BLaER1 (cell line): ENCODE data around the gene FAXDC2.
A peak's percentile ranks its signal among the peaks of the same experiment; 100 is the strongest.

ENCODE experiments used
- H3K27ac ChIP-seq: shearing (Covaris generic); formaldehyde crosslinking; 2 replicates; pipeline ENCODE4 v1.8.1; 2022
- H3K27me3 ChIP-seq: shearing (Covaris generic); formaldehyde crosslinking; 2 replicates; pipeline ENCODE4 v1.8.1; 2022
- H3K36me3 ChIP-seq: shearing (Covaris generic); formaldehyde crosslinking; 2 replicates; pipeline ENCODE4 v1.8.1; 2022
- H3K4me1 ChIP-seq: shearing (Covaris generic); formaldehyde crosslinking; 2 replicates; pipeline ENCODE4 v1.8.1; 2022
- H3K4me2 ChIP-seq: shearing (Covaris generic); formaldehyde crosslinking; 2 replicates; pipeline ENCODE4 v1.8.1; 2022
- H3K4me3 ChIP-seq: shearing (Covaris generic); formaldehyde crosslinking; 2 replicates; pipeline ENCODE4 v1.8.1; 2022
- H3K9ac ChIP-seq: shearing (Covaris generic); formaldehyde crosslinking; 2 replicates; pipeline ENCODE4 v1.8.1; 2022
- H3K9me3 ChIP-seq: shearing (Covaris generic); formaldehyde crosslinking; 2 replicates; pipeline ENCODE4 v1.8.1; 2022
- H4K20me1 ChIP-seq: shearing (Covaris generic); formaldehyde crosslinking; 2 replicates; pipeline ENCODE4 v1.8.1; 2022
- Cebpa-rat ChIP-seq: shearing (Covaris generic); IDR thresholded peaks from 2 replicates; pipeline ENCODE4 v1.8.1; 2022

Gene FAXDC2

GRCh38 chr5:154786414-154786813 is 64.0 kb downstream of the FAXDC2 start:
- Histone ChIP-seq H3K9ac (no peak overlapping the region), H3K27ac (no peak overlapping the region), H3K27me3 (no peaks in the 10 kb centered on the region), H4K20me1 (peaks cover 100% of the 10 kb centered on the region), H3K4me3 (no peak overlapping the region), H3K9me3 (no peaks in the 10 kb centered on the region), H3K36me3 (peaks cover 57% of the 10 kb centered on the region), H3K4me1 (peaks cover 76% of the 10 kb centered on the region), H3K4me2 (peak overlapping the region; percentile 70)
- TF ChIP-seq Cebpa-rat, result no peak

GRCh38 chr5:154784856-154785255 is 65.5 kb downstream of the FAXDC2 start:
- Histone ChIP-seq H3K9me3 (no peaks in the 10 kb centered on the region), H3K9ac (no peak overlapping the region), H3K36me3 (peaks cover 52% of the 10 kb centered on the region), H3K4me3 (no peak overlapping the region), H3K27me3 (no peaks in the 10 kb centered on the region), H3K4me1 (peaks cover 91% of the 10 kb centered on the region), H3K27ac (0 out of 2 replicates have a peak overlapping the region, but pooled peaks have one; percentile 11), H4K20me1 (peaks cover 100% of the 10 kb centered on the region), H3K4me2 (peak overlapping the region; percentile 70)
- no peak for TF ChIP-seq Cebpa-rat

GRCh38 chr5:154783774-154784460 is 66.5 kb downstream of the FAXDC2 start:
- Histone ChIP-seq H3K4me3 (no peak overlapping the region), H3K27me3 (no peaks in the 10 kb centered on the region), H3K4me1 (peaks cover 100% of the 10 kb centered on the region), H3K4me2 (peak overlapping the region; percentile 70), H4K20me1 (peaks cover 100% of the 10 kb centered on the region), H3K9me3 (no peaks in the 10 kb centered on the region), H3K9ac (peak overlapping the region; percentile 51; the same call in 1 of the 2 replicates), H3K27ac (0 out of 2 replicates have a peak overlapping the region, but pooled peaks have one; percentile 11), H3K36me3 (peaks cover 52% of the 10 kb centered on the region)
- no peak for TF ChIP-seq Cebpa-rat

- H3K9me3 ChIP-seq, result no peaks in the 10 kb centered on the region
- H3K4me3 ChIP-seq, result no peak overlapping the region
- no peak for TF ChIP-seq Cebpa-rat
- no peaks in the 10 kb centered on the region for H3K27me3 ChIP-seq
- peaks cover 52% of the 10 kb centered on the region for H3K36me3 ChIP-seq
- peak overlapping the region; percentile 70 for H3K4me2 ChIP-seq
- peaks cover 100% of the 10 kb centered on the region for H4K20me1 ChIP-seq
- H3K9ac ChIP-seq, result 0 out of 2 replicates have a peak overlapping the region, but pooled peaks have one; percentile 2
- H3K4me1 ChIP-seq, result peaks cover 100% of the 10 kb centered on the region
- peak overlapping the region; percentile 45; the same call in 1 of the 2 replicates for H3K27ac ChIP-seq
Observed at GRCh38 chr5:154782812-154783592, 67.4 kb downstream of the FAXDC2 start.

GRCh38 chr5:154782326-154782725 is 68.1 kb downstream of the FAXDC2 start:
- Histone ChIP-seq H3K4me3 (no peak overlapping the region), H3K27ac (peak overlapping the region; percentile 45), H3K36me3 (peaks cover 49% of the 10 kb centered on the region), H3K9ac (no peak overlapping the region), H3K4me2 (peak overlapping the region; percentile 70), H3K27me3 (no peaks in the 10 kb centered on the region), H3K9me3 (no peaks in the 10 kb centered on the region), H4K20me1 (peaks cover 100% of the 10 kb centered on the region), H3K4me1 (peaks cover 100% of the 10 kb centered on the region)
- TF ChIP-seq Cebpa-rat, result no peak

- Histone ChIP-seq H3K4me1 (peaks cover 97% of the 10 kb centered on the region), H3K4me3 (0 out of 2 replicates have a peak overlapping the region, but pooled peaks have one; percentile 9), H4K20me1 (peaks cover 100% of the 10 kb centered on the region), H3K36me3 (peaks cover 52% of the 10 kb centered on the region), H3K27ac (peak overlapping the region; percentile 48; the same call in 1 of the 2 replicates), H3K9me3 (no peaks in the 10 kb centered on the region), H3K27me3 (no peaks in the 10 kb centered on the region), H3K9ac (no peak overlapping the region), H3K4me2 (peak overlapping the region; percentile 68)
- no peak for TF ChIP-seq Cebpa-rat
Observed at GRCh38 chr5:154780128-154780527, 70.3 kb downstream of the FAXDC2 start.

DNA sequence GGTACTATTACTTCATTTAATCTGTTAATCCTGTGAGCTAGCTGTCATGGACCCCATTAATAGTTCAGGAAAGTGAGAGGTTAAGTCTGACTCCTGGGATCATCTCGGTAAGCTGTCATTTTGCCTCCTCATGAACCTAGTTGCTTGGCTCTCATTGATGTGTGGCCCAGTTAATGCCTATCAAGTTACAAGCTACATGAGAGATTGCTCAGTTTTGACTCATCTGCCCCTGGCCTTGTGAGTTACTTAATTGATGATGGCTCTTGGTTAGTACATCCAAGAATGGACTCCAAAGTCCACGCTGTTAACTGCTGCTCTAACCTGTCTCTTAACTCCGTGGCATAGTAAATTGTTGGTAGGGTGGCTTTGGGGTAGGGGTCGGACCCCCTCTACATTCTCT is 71.3 kb downstream of the FAXDC2 start:
- Histone ChIP-seq H3K36me3 (peaks cover 62% of the 10 kb centered on the region), H4K20me1 (peaks cover 100% of the 10 kb centered on the region), H3K27me3 (no peaks in the 10 kb centered on the region), H3K4me2 (peak overlapping the region; percentile 68), H3K4me3 (no peak overlapping the region), H3K9me3 (no peaks in the 10 kb centered on the region), H3K4me1 (peaks cover 96% of the 10 kb centered on the region), H3K27ac (no peak overlapping the region), H3K9ac (no peak overlapping the region)
- no peak for TF ChIP-seq Cebpa-rat

- TF ChIP-seq Cebpa-rat, result no peak
- Histone ChIP-seq H3K4me2 (peak overlapping the region; percentile 68), H3K4me3 (no peak overlapping the region), H3K4me1 (peaks cover 94% of the 10 kb centered on the region), H3K9me3 (no peaks in the 10 kb centered on the region), H3K9ac (no peak overlapping the region), H4K20me1 (peaks cover 100% of the 10 kb centered on the region), H3K27ac (no peak overlapping the region), H3K27me3 (no peaks in the 10 kb centered on the region), H3K36me3 (peaks cover 62% of the 10 kb centered on the region)
Observed at GRCh38 chr5:154778534-154778933, 71.9 kb downstream of the FAXDC2 start.

DNA sequence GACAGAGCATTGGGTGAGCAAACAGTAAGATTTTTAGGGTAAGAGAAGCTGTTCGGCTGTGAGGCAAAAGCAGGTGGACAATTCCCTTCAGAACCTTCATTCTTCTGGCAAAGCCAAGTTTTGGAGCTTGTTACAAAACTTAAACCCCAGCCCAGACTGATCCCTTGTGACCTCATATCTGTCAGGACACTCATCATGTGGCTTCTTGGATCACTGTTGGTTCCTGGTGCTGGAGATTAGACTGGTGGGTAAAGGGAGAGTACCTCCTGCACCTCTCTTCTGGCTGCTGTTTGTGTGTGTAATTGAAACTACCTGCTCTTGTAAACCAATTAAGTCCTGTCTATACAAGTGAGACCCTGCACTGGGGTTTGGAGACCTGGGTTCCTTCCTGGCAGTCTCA is 74.2 kb downstream of the FAXDC2 start:
- Histone ChIP-seq H3K4me3 (no peak overlapping the region), H3K9me3 (no peaks in the 10 kb centered on the region), H3K27ac (no peak overlapping the region), H3K27me3 (no peaks in the 10 kb centered on the region), H3K9ac (no peak overlapping the region), H3K4me2 (no peak overlapping the region), H3K36me3 (peaks cover 72% of the 10 kb centered on the region), H4K20me1 (peaks cover 100% of the 10 kb centered on the region), H3K4me1 (peaks cover 84% of the 10 kb centered on the region)
- no peak for TF ChIP-seq Cebpa-rat

- TF ChIP-seq Cebpa-rat, result no peak
- Histone ChIP-seq H3K4me1 (peaks cover 84% of the 10 kb centered on the region), H3K27ac (no peak overlapping the region), H3K4me3 (no peak overlapping the region), H3K9ac (no peak overlapping the region), H3K9me3 (no peaks in the 10 kb centered on the region), H3K27me3 (no peaks in the 10 kb centered on the region), H4K20me1 (peaks cover 100% of the 10 kb centered on the region), H3K4me2 (no peak overlapping the region), H3K36me3 (peaks cover 60% of the 10 kb centered on the region)
Observed at GRCh38 chr5:154773326-154773725, 77.1 kb downstream of the FAXDC2 start.
